Lung (tissue), 12 donors: ENCODE data around the gene RASGRF2. TPM values are rescaled to one million over a fixed set of nuclear protein-coding genes. Genes with fewer than 3 reads are reported as not detected.

ENCODE experiments used
- ATAC-seq: fragments of 200-7000 bp; cut with Tn5 transposase; one replicate; pipeline ENCODE4 v1.9.1; 2020; ENCODE audit warnings: moderate number of reproducible peaks; ENCODE audit not compliant: insufficient read depth, low FRiP score
- DNase-seq, 3 donors: peaks; one replicate each; pipeline ENCODE4 v3.0.0-alpha.2; 2013 to 2017
- H3K27ac ChIP-seq, 2 donors: one replicate each; pipeline ENCODE4 v1.5.1; 2013; ENCODE audit warnings: mild to moderate bottlenecking in 2 of 2, moderate library complexity in 2 of 2, control low read depth in 1 of 2, inconsistent platforms in 1 of 2, low read depth in 1 of 2, low read length in 1 of 2
- H3K27me3 ChIP-seq, 3 donors: one replicate each; pipeline ENCODE4 v1.5.1; 2013; ENCODE audit warnings: low read length in 2 of 3; ENCODE audit not compliant: control insufficient read depth in 3 of 3, insufficient read depth in 3 of 3
- H3K36me3 ChIP-seq, 4 donors: one replicate each; pipeline ENCODE4 v1.5.1; 2013; ENCODE audit warnings: low read length in 4 of 4, mild to moderate bottlenecking in 1 of 4, moderate library complexity in 1 of 4; ENCODE audit not compliant: control insufficient read depth in 4 of 4, insufficient read depth in 4 of 4
- H3K4me1 ChIP-seq, 5 donors: one replicate each; pipeline ENCODE4 v1.5.1; 2013; ENCODE audit warnings: low read length in 5 of 5, mild to moderate bottlenecking in 2 of 5, moderate library complexity in 1 of 5; ENCODE audit not compliant: control insufficient read depth in 5 of 5, insufficient read depth in 5 of 5
- H3K4me3 ChIP-seq: one replicate; pipeline ENCODE4 v1.5.1; 2013; ENCODE audit warnings: mild to moderate bottlenecking, control low read depth, moderate library complexity
- H3K9ac ChIP-seq, 2 donors: one replicate each; pipeline ENCODE4 v1.5.1; 2013; ENCODE audit warnings: low read length in 2 of 2, control low read depth in 1 of 2; ENCODE audit not compliant: insufficient read depth in 1 of 2
- H3K9me3 ChIP-seq, 4 donors: one replicate each; pipeline ENCODE4 v1.5.1; 2013; ENCODE audit warnings: low read length in 3 of 4, mild to moderate bottlenecking in 1 of 4, moderate library complexity in 1 of 4; ENCODE audit not compliant: control insufficient read depth in 4 of 4, insufficient read depth in 3 of 4
- WGBS, 2 donors: extraction: QIAGEN DNeasy Blood & Tissue Kit; methylation state at CpG; one replicate each; pipeline ENCODE4 v1.1.7; 2013; 5-methylcytosine and 5-hydroxymethylcytosine counted together
- polyA plus RNA-seq, 2 donors: library from polyadenylated mRNA; stranded (reverse); fragments of 200-250 nt; gene quantifications; one replicate each; pipeline ENCODE4 v1.2.1, GENCODE V29; 2013
- total RNA-seq, 2 donors: library from RNA; depleted of rRNA in 1 of 2; stranded (reverse); fragments of >200 nt in 1 of 2; gene quantifications; one replicate each; pipeline ENCODE4 v1.2.1, GENCODE V29; 2014 to 2021
- TF ChIP-seq, protein P1 (sequence below): IDR thresholded peaks from 2 replicates; pipeline ENCODE4 v1.5.1; 2012; ENCODE audit warnings: mild to moderate bottlenecking; ENCODE audit errors: control extremely low read depth, extremely low read depth
- donor health status: control.
- donor health status: control.
- donor health status: Bipolar disorder and iron deficiency.
- donor health status: healthy.
- donor health status: DM: yes; HTN: yes; CAD: no.

The RASGRF2 gene
- total and polyA plus RNA-seq, 4 donors = 1.0 to 12.0 (median 2.7) TPM

DNA sequence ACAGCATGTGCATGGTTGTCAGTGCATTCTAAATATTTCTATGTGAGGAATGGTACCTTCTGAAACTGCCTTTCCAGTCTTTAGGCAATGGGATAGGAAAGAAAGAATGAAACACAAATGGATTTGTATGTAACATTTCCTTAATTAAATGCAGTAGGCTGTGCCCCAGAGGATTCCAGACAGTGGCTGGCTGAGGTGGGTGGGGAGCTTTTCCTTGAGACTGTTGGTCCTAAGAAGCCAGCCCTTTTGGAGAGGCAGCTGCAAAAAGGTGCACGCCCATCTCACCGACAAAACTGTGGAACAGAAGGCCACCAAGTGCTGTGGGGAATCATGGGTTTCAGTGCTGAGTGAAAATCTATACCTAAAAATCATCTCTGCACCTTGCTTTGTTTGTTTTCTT lies 266.1 kb downstream of the RASGRF2 start:
- no peak for DNase-seq
- Histone ChIP-seq H3K36me3 (no peaks in the 10 kb centered on the region), H3K9me3 (no peaks in the 10 kb centered on the region), H3K4me3 (no peak overlapping the region), H3K27me3 (no peaks in the 10 kb centered on the region), H3K27ac (no peak overlapping the region), H3K4me1 (peaks cover 0 to 2% (median 0%) of the 10 kb centered on the region in 5 donors), H3K9ac (no peak overlapping the region)
- TF ChIP-seq, protein P1, sequence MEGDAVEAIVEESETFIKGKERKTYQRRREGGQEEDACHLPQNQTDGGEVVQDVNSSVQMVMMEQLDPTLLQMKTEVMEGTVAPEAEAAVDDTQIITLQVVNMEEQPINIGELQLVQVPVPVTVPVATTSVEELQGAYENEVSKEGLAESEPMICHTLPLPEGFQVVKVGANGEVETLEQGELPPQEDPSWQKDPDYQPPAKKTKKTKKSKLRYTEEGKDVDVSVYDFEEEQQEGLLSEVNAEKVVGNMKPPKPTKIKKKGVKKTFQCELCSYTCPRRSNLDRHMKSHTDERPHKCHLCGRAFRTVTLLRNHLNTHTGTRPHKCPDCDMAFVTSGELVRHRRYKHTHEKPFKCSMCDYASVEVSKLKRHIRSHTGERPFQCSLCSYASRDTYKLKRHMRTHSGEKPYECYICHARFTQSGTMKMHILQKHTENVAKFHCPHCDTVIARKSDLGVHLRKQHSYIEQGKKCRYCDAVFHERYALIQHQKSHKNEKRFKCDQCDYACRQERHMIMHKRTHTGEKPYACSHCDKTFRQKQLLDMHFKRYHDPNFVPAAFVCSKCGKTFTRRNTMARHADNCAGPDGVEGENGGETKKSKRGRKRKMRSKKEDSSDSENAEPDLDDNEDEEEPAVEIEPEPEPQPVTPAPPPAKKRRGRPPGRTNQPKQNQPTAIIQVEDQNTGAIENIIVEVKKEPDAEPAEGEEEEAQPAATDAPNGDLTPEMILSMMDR = no peak
- WGBS, 2 donors = 81 to 93% methylated on average over 2 of the region's 2 CpGs
- ATAC-seq = no peak

GRCh38 chr5:81226949-81227348 lies 266.8 kb downstream of the RASGRF2 start:
- Histone ChIP-seq H3K36me3 (no peaks in the 10 kb centered on the region), H3K27ac (no peak overlapping the region), H3K4me1 (peaks cover 0 to 2% (median 0%) of the 10 kb centered on the region in 5 donors), H3K4me3 (no peak overlapping the region), H3K9me3 (no peaks in the 10 kb centered on the region), H3K9ac (no peak overlapping the region), H3K27me3 (no peaks in the 10 kb centered on the region)
- 79 to 81% methylated on average over 1 of the region's 1 CpG for WGBS, 2 donors
- DNase-seq (no peak), ATAC-seq (no peak)
- TF ChIP-seq, protein P1 = no peak

DNA sequence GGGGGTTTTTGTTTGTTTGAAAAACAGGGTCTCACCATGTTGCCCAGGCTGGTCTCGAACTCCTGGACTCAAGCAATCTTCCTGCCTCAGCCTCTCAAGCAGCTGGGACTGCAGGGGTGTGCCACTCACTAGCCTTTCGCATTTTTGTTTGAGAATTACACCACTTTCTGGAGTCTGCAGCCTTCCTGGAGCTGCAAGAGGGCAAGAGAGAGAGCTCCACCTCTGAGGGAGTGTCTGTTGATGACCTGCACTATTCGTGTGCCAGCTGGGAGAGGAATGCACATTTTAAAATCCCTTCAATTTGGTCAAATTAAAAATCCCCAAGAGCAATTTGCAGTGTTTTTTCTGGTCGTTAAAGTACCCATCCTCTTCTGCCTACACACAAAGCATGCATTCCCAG lies 267.9 kb downstream of the RASGRF2 start:
- WGBS, 2 donors = 69 to 74% methylated on average over 4 of the region's 4 CpGs
- TF ChIP-seq, protein P1 = no peak
- ATAC-seq (no peak), DNase-seq (no peak)
- no peaks in the 10 kb centered on the region for H3K9me3 ChIP-seq
- H3K4me3 ChIP-seq = no peak overlapping the region
- no peak overlapping the region for H3K9ac ChIP-seq
- H3K27me3 ChIP-seq = no peaks in the 10 kb centered on the region
- no peak overlapping the region for H3K27ac ChIP-seq
- peaks cover 0 to 10% (median 4%) of the 10 kb centered on the region in 5 donors for H3K4me1 ChIP-seq
- no peaks in the 10 kb centered on the region for H3K36me3 ChIP-seq

- Histone ChIP-seq H3K4me3 (no peak overlapping the region), H3K4me1 (peaks cover 0 to 19% (median 4%) of the 10 kb centered on the region in 5 donors), H3K9me3 (no peaks in the 10 kb centered on the region), H3K36me3 (no peaks in the 10 kb centered on the region), H3K27ac (no peak overlapping the region), H3K9ac (no peak overlapping the region), H3K27me3 (no peaks in the 10 kb centered on the region)
- no peak for ATAC-seq
- TF ChIP-seq, protein P1 = no peak
- WGBS, 2 donors = 45 to 72% methylated on average over 8 of the region's 8 CpGs
- DNase-seq = no peak
These were observed 270.3 kb downstream of the RASGRF2 start for GRCh38 chr5:81230416-81230815.
